ENCODE results near the gene RGS8.
"Not testable (repeated sequence)": the region's sequence is repeated elsewhere in the genome, so short reads cannot be mapped to it uniquely, and the experiment has no call there.

RGS8 gene

GRCh38 chr1:182702826-182703524, 18.6 kb upstream of the RGS8 start:
- in situ Hi-C loops (cut with MboI; ENCODE audit: low sequenced_read_pairs) = no loop called here

DNA sequence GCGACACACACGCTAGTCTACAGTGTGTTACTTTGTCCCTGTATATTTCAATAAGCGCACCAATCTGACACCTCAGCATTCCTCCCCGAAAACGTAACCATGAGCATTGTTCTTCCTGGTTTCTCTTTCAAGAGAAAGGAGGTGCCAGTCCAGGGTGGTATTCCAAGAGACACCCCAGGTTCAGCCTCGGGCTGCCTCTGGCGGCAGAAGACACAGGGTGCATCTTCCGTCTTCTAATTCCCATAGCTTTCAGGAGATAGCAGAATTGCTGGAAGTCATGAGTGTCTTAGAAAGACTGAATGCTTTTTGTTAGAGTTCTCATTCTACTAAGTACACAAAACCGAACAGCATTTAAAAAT, 15.9 kb upstream of the RGS8 start:
- in situ Hi-C loops (cut with MboI; ENCODE audit: low sequenced_read_pairs) = no loop called here

DNA sequence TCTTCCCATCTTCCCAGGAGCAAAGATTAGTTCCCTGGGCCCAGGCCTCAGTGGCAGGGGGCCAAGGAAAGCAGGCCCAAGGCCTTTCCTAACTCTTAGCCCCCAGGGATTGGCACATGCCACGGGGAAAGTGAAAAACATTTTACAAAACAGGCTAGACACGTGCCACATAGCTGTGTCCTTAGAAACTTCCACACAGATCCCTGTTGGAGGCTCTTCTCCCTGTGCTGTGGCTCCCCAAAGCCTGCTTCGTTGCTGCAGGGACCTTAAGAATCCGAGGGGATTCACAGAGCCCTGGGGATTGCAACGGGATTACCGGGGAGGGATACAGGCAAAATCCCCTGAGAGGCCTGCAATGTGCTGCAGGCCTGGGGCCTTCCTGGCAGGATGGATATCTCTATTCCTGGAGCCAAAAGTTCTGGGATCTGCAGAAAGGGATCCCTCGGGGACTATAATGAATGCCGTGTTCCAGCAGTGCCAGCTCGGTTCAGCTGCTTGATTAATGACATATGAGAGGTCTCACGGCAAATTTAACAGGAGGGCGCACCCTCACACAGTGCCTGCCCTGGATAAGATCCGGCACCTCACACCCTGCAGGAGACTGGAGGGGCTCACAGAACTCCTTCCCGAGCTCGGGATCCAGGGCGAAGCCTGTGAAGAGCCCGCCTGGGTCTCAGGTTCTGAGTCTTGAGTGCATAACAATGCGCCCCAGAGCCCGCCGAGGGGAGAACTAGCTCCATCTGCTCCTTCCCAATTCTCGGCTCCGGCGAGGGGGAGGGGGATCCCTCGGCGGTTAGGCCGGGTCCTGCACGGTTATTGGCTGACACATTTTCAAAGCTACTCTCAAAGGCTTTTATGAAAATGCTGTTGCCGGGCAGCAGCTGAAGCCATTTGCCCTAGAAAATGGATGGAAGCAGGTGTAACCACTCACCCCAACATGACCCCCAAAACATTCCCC, 15.3 kb upstream of the RGS8 start:
- in situ Hi-C loops (cut with MboI; ENCODE audit: low sequenced_read_pairs) = no loop called here

GRCh38 chr1:182698971-182699370, 14.6 kb upstream of the RGS8 start:
- in situ Hi-C loops (cut with MboI; ENCODE audit: low sequenced_read_pairs) = no loop called here

DNA sequence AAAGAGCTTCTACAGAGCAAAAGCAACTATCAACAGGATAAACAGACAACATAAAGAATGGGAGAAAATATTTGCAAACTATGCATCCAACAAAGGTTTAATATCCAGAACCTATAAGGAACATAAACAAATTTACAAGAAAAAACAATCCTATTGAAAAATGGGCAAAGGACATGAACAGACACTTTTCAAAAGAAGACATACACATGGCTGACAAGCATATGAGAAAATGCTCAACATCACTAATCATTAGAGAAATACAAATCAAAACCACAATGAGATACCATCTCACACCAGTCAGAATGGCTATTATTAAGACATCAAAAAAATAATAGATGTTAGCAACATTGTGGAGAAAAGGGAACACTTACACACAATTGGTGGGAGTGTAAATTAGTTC, 8.8 kb upstream of the RGS8 start:
- in situ Hi-C loops (cut with MboI; ENCODE audit: low sequenced_read_pairs) = not testable (repeated sequence)

GRCh38 chr1:182690886-182691443, 6.6 kb upstream of the RGS8 start:
- in situ Hi-C loops (cut with MboI; ENCODE audit: low sequenced_read_pairs) = no loop called here

DNA sequence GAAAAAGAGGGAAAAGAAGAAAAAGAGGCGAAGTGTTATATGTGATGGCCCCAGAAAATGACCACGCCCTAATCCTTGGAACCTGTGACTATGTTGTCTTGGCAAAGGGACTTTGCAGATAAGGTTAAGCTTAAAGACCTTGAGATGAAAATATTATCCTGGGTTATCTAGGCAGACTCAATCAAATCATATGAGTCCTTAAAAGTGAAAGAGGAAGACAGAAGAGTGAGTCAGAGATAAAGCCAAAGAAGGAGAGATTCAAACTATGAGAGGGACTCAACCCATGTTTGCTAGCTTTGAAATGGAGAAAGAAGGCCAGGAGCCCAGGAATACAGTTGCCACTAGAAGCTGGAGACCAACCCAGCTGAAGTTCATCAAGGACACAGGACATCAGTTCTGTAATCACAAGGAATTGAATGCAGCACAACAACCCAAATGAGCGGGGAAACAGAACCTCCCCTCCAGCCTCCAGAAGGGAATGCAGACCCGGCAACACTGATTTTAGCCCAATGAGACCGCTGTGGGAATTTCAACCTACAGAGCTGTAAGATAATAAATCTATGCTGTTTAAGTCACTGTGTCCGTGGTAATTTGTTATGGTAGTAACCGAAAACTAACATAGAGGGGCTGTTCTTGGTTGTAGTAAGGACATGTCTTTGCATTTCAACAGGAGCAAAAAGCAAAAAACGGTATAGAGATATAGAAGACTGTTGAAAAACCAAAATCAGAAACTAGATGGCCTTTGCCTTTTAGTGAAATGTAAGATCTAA, 4.2 kb upstream of the RGS8 start:
- in situ Hi-C loops (cut with MboI; ENCODE audit: low sequenced_read_pairs) = no loop called here

- in situ Hi-C loops (cut with MboI; ENCODE audit: low sequenced_read_pairs) = no loop called here
Measured at GRCh38 chr1:182687361-182687760, 3.0 kb upstream of the RGS8 start.

GRCh38 chr1:182686446-182686845, 2.1 kb upstream of the RGS8 start:
- in situ Hi-C loops (cut with MboI; ENCODE audit: low sequenced_read_pairs) = no loop called here

DNA sequence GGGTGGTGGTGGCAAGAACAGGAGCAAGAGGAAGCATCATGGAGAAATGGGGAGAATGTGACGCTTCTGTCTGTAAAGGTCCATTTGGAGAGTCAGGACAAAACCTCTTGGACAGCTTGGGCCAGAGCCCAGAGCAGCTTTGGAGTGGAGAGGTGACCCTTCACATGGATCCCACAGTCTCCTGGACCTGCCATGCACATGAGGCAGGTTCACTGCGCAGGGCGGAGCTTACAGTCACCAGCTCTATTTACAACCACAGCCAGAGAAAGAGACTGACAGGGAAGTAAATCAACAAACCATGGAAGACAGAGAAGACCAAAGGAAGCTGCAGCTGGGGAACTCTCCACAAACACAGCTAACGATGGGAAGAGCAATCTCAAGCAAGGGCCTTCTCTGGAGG, 828 bp upstream of the RGS8 start:
- in situ Hi-C loops (cut with MboI; ENCODE audit: low sequenced_read_pairs) = no loop called here

DNA sequence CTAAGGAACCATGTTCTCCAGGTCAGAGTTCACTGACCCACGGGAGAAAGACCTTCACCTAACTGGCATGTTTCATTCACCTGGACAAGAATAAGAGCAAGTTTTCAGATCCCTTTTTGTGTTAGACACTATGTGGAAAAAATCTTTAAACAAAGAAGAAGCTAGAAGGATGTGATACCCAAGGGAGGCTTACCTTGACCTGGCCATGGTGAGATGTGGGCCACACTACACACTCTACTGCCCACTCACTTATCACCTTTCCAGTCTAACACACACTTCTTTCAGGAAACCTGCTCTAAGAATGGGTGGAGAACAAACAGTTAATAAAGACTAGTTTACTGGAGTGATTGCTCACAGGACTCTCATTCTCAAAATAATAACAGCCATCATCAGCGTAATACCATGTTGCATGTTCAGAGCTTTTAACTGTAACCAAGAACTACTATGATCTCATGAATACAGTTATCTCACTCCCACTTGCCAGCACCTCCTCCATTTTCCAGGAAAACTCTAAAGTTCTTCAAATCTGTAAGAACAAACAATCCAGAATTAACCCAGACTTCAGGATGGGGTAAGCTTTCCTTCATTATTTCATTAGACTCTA, 1.4 kb downstream of the RGS8 start:
- in situ Hi-C loops (cut with MboI; ENCODE audit: low sequenced_read_pairs) = no loop called here

DNA sequence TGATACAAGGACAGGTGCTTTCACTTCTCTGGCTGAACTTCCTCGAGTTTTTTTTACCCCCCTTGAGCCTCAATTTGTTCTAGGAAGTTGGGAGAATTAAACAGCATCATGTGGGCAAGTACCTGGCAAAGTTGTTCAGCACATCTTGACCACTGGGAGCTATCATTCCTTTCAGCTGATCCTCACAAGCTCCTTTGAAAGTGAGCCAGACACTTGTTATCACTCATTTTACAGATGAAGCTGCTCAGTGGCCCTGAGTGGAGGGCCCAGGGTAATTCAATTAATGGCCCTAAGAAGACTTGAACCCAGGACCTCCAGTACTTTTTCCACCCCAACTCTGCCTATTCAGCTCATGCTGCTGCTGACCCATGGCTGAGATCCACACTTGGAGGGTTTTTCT, 2.0 kb downstream of the RGS8 start:
- in situ Hi-C loops (cut with MboI; ENCODE audit: low sequenced_read_pairs) = no loop called here

GRCh38 chr1:182681568-182681912, 2.8 kb downstream of the RGS8 start:
- in situ Hi-C loops (cut with MboI; ENCODE audit: low sequenced_read_pairs) = no loop called here

- in situ Hi-C loops (cut with MboI; ENCODE audit: low sequenced_read_pairs) = no loop called here
Measured at GRCh38 chr1:182680901-182681567, 3.4 kb downstream of the RGS8 start.

- in situ Hi-C loops (cut with MboI; ENCODE audit: low sequenced_read_pairs) = no loop called here
Measured at GRCh38 chr1:182680408-182680807, 4.0 kb downstream of the RGS8 start.

GRCh38 chr1:182679684-182680083, 4.7 kb downstream of the RGS8 start:
- in situ Hi-C loops (cut with MboI; ENCODE audit: low sequenced_read_pairs) = no loop called here

GRCh38 chr1:182677397-182678098, 6.8 kb downstream of the RGS8 start:
- in situ Hi-C loops (cut with MboI; ENCODE audit: low sequenced_read_pairs) = no loop called here

- in situ Hi-C loops (cut with MboI; ENCODE audit: low sequenced_read_pairs) = no loop called here
Measured at GRCh38 chr1:182676274-182676673, 8.1 kb downstream of the RGS8 start.

- in situ Hi-C loops (cut with MboI; ENCODE audit: low sequenced_read_pairs) = no loop called here
Measured at GRCh38 chr1:182674346-182675246, 9.8 kb downstream of the RGS8 start.

Measured in HL-60/S4 treated with phorbol 12-myristate 13-acetate at 8.2 ng/mL for 4 days and 3 days (cell line).